ENCODE results near the gene PAK4. TPM values are rescaled to one million over a fixed set of nuclear protein-coding genes. Genes with fewer than 3 reads are reported as not detected.

The PAK4 gene
- total and polyA plus RNA-seq, 2 of the 13 experiments (the other 11 are each of a cell fraction or from before 2014, with no cell fraction given) = 9.5 to 17.8 TPM

- TF ChIP-seq BRF2 (CRISPR knock-in tag; IDR thresholded peaks at IDR 0.05) = no peak
- TF ChIP-seq KDM5A (IDR thresholded peaks at IDR 0.05; ENCODE audit: borderline replicate concordance, low read length) = no peak
- no peak for TF ChIP-seq RBAK (CRISPR knock-in tag; IDR thresholded peaks at IDR 0.05)
- no peak for TF ChIP-seq NFE2L2 (IDR thresholded peaks at IDR 0.05; ENCODE audit: low read length)
- TF ChIP-seq ZNF607 (CRISPR knock-in tag; IDR thresholded peaks at IDR 0.05; ENCODE audit: borderline replicate concordance) = no peak
- no peak; the same call in 1 of the 2 replicates for TF ChIP-seq SOX13 (IDR thresholded peaks at IDR 0.05)
- TF ChIP-seq SOX13 (CRISPR knock-in tag; conservative IDR thresholded peaks at IDR 0.05 in 1 of 2, IDR thresholded peaks at IDR 0.05 in 1 of 2) = peak in 1 of 2 experiments; percentile 55; a peak in 1 of 4 replicates
- TF ChIP-seq ELK4 (CRISPR knock-in tag; IDR thresholded peaks at IDR 0.05; ENCODE audit: borderline replicate concordance) = no peak
- TF ChIP-seq ZNF891 (CRISPR knock-in tag; IDR thresholded peaks at IDR 0.05) = no peak
- no peak for TF ChIP-seq NR3C1 (CRISPR knock-in tag; IDR thresholded peaks at IDR 0.05)
- peak; percentile 81; the same call in 1 of the 2 replicates for TF ChIP-seq KDM5B (CRISPR knock-in tag; IDR thresholded peaks at IDR 0.05; ENCODE audit: borderline replicate concordance)
- TF ChIP-seq CENPT (CRISPR knock-in tag; IDR thresholded peaks at IDR 0.05; ENCODE audit: low read depth) = no peak
- TF ChIP-seq ARID2 (CRISPR knock-in tag; IDR thresholded peaks at IDR 0.05; ENCODE audit: borderline replicate concordance) = no peak
- TF ChIP-seq CREM (IDR thresholded peaks at IDR 0.05) = no peak; the same call in 1 of the 2 replicates
- TF ChIP-seq CREM (CRISPR knock-in tag; IDR thresholded peaks at IDR 0.05) = no peak
- no peak for TF ChIP-seq ARID3A (IDR thresholded peaks at IDR 0.05; ENCODE audit: low read depth, low read length)
- TF ChIP-seq ZNF3 (CRISPR knock-in tag; IDR thresholded peaks at IDR 0.05) = no peak
- TF ChIP-seq ZNF761 (CRISPR knock-in tag; conservative IDR thresholded peaks at IDR 0.05) = no peak
- no peak for TF ChIP-seq THAP7 (CRISPR knock-in tag; IDR thresholded peaks at IDR 0.05)
- TF ChIP-seq SMARCC2 (IDR thresholded peaks at IDR 0.05) = no peak
- no peak for TF ChIP-seq ZNF451 (CRISPR knock-in tag; IDR thresholded peaks at IDR 0.05)
- TF ChIP-seq KAT7 (CRISPR knock-in tag; IDR thresholded peaks at IDR 0.05; ENCODE audit: borderline replicate concordance) = no peak
- TF ChIP-seq ELF3 (CRISPR knock-in tag; IDR thresholded peaks at IDR 0.05) = peak; percentile 20; the same call in 1 of the 2 replicates
- no peak for TF ChIP-seq PAX8 (CRISPR knock-in tag; IDR thresholded peaks at IDR 0.05; ENCODE audit: borderline replicate concordance)
- 0 out of 2 replicates have a peak, but pooled peaks have one; percentile 19 for TF ChIP-seq IRF2 (CRISPR knock-in tag; IDR thresholded peaks at IDR 0.05)
- no peak for TF ChIP-seq NR0B2 (CRISPR knock-in tag; IDR thresholded peaks at IDR 0.05)
- no peak; the same call in 1 of the 2 replicates for TF ChIP-seq SP2 (CRISPR knock-in tag; IDR thresholded peaks at IDR 0.05)
These were observed 19.8 kb downstream of the PAK4 start (continued) for GRCh38 chr19:39145180-39145953.

Data from HepG2 (cell line).